Islet of Langerhans (tissue), 1 donor: ENCODE measurements around the gene TOGARAM2.
"Not testable (repeated sequence)": the region's sequence is repeated elsewhere in the genome, so short reads cannot be mapped to it uniquely, and the experiment has no call there.

Experiments used
- FAIRE-seq: peaks from one replicate; lab custom pipeline; 2011; peaks lifted over from hg19 to GRCh38; lab: Jason Lieb, UNC

Gene TOGARAM2

GRCh38 chr2:28977176-28977875, 3.8 kb upstream of the TOGARAM2 start:
- FAIRE-seq, result no peak

DNA sequence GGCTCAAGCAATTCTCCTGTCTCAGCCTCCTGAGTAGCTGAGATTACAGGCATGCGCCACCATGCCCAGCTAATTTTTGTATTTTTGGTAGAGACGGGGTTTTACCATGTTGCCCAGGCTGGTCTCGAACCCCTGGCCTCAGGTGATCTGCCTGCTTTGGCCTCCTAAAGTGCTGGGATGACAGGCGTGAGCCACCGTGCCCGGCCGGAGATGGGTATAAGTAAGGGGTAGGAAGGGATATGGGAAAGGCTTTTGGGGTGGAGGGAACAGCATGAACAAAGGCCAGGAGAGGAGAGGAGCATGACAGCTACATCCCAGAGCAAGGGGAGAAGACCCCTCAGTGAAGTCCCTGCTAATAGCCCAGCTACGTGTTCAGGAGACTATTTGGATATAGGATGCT, 3.1 kb upstream of the TOGARAM2 start:
- FAIRE-seq, result not testable (repeated sequence)

DNA sequence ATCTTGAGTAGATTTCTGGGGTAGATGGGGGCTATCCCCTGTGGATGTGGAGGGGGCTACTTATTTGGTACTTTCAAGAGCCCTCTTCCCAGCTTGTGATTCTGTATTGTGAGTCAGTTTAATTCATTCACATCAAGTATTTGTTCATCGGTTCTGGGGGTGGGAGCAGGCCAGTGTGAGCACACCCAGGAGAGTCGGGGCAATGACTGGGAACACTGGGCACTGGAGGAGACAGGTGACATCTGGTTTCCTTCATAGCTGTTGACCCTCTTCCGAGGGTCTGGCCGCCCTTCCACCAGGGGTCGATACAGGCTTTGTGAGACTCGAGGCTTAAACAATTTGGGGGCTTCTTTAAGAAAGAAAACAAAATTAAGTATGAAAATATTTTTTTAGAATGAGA, 2.5 kb upstream of the TOGARAM2 start:
- no peak for FAIRE-seq

DNA sequence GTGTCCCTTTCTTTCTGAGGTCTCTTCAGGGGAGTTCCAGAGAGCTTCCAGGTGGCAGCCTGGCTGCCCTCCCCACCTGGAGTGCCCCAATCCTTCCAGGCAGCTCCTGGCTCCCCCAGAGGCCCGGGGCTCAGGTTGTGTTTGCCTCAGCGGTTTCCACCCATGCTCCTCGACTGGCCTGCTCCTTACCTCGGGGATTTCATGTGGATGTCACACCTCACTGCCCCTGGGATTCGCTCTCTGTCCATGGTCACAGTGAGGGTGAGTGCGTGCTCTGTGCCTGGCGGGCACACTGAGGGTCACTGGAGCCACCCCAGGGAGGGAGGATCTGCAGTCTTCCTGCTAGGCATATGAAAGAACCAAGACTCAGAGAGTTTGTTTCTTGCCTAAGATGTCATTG, 2.1 kb upstream of the TOGARAM2 start:
- FAIRE-seq, result no peak

DNA sequence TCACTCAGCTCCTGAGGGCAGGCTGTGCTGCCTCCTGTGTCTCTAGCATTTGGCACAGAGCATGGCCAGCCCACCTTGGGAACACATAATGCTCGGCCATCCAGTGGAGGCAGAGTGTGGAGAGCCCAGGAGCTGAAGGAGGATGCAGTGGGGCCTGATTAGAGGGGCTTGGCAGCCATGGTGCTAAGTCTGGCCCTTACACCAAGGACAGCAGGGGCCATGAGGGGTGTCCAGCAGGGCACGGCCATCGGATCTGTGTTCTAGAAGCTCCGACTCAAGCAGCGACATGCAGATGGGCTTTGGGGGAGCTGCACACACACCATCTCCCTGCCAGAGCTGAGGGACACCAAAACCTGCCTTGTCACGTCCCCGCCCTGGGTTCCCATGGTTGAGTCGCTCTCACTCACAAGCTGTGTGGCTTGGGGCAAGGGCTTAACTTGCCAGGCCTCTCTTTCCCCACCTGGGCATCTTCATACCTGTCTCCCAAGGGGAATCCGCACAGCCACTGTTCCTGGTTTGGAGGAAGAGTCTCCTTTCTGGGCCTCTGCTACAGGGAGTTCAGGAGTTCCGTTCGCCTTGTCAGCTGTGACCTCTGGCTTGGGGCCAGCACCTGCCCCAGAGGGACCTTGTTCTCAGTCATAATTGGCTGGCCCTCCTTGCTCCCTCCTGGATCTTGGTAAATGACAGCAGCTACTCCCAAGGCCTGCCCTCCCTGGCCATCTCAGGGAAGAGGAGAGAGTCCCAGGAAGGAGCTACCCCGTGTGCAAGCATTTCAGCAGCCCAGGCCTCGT, 1.3 kb upstream of the TOGARAM2 start:
- FAIRE-seq, result no peak

DNA sequence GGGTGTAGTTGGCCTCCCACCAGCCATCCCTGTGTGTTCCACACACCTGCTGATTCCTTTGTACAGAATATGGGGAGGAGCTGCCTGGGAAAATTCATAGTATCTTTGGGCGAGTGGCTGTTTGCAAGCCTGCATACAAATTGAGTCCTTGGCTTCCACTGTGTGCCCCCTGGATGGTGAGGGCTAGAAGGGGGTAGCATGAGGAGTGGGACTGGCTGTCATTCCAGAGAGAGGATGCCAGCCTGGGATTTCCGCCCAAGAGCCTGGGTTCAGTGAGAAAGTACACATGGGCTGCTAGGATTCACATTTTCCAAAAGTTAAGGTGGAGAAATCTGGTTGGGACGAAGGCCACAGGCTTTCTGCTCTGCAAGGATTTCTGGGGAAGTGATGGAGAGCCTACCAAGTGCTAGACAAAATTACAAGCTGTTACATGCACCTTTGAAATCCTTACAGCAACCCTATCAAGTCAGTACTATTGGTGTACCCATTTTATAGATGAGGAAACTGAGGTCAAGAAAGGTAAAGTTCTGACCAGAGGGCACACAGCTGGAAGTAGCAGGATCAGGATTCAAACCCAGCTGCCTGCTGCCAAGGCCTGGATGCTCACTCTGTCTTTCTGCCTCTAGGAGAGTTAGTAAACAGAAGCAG, 606 bp upstream of the TOGARAM2 start:
- FAIRE-seq, result peak; percentile 69

DNA sequence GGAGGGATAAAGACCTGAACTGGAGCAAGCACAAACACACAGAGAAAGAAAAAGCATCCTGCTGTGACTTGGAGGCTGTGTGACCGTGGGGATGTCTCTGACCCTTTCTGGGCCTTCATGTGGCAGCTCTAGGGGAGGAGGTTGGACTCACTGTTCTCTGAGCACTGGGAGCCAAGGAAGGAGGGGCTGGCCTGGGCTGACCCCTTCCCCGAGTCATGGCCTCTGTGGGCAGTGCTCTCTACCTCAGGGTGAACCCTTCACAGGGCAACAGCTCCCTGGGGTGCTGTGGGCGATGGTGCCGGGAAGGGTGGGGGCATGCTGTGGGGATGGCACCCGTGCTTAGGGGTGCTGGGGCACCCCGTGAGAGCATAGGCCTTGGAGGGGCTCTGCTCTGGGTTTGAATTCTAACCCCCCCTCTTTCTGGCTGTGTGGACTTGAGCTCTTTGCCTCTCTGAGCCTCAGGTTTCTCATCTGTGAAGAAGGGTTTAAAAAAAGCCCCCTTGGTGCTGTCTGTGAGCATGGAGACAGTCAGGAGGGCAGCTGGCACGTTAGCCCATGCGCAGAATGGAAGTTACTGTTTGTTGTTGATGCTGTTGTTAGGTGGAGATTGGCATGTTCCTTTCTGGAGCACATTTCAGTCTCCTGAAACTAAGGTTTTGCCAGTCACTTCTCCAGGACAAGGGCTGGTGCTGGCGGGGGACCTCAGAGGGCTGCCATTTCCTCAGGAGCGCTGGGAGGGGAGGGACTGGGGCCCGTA, 700 bp downstream of the TOGARAM2 start:
- no peak for FAIRE-seq

DNA sequence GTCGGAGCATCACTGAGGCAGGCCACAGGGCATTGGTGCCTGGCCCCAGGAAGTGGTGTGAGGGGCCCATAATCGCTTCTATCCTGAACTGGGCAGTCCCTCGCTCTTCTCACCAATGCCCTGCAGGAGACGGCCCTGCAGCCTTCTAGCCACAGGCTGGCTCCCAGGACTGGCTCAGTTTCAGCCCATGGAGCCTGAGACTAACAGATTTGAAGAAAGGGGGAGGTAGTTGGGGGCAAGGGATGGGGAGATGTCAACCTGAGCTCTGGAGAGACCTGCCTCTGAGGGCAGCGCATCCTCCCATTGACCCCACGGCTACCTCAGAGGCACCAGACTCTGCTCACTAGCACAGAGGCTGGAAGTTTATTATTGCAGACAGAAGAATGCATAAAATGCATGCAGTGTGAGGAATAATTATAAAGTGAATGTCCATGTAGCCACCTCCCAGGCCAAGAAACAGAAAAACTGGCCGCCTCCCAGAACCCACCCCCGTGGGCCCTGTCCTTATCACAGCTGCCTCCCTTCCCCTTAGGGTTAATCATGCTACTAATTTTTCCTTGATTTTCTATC, 1.4 kb downstream of the TOGARAM2 start:
- no peak for FAIRE-seq

- FAIRE-seq, result no peak
Observed at GRCh38 chr2:28986429-28986828, 5.3 kb downstream of the TOGARAM2 start.

DNA sequence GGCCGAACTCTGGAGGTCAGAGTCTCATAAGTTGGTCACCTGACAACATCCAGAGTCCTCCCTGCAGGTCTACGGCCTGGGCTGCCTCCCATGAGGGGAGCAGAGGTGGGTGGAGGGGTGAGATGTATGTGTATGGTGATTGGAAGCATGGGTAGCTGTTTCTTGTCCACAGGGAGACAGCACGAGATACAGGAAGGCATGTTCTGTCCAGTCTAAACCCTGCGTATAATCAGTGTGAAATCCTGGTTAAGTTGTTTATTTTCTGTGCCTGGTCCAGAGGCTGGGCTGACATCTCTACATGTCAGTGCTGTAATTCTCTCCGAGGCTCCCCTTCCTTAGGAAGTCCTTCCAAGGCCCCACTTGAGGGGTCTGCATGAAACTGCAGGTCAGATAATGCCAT, 8.9 kb downstream of the TOGARAM2 start:
- FAIRE-seq, result no peak

DNA sequence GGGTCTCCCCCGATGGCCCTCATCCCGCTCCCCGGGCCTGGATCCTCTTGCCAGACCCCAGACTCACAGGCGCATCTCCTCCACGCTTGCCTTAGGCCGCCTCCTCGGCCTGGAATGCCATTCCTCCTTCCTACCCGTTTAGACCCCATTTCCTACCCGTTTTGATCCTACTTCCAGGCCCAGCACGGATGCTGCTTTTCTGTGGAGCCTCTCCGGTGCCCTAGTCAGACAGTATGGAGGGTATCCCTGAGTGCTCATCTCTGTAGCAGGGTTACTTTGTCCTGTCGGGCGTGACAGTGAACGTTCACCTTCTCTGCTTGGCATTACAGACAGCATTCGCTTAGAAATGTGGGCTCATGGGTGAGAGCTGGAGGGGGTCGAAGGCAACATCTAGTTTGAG, 9.3 kb downstream of the TOGARAM2 start:
- no peak for FAIRE-seq

DNA sequence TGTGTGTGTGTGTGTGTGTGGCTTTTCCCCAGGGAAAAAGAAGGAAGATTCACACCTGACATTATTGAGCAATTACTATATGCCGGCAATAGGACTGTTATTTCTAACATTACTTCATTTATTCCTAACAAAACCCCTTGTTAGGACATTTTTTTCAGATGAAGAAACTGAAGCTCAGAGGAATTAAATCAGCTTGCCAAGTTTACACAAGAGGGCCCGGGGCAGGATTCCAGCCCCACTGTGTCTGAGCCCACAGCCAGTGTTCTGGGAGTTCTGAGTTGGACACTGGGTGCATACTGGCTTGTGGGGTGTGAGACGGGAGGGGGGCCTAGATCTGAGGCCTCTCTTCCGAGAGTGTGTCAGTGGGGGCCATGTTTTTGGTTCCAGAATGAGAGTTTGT, 9.9 kb downstream of the TOGARAM2 start:
- no peak for FAIRE-seq

- no peak for FAIRE-seq
Observed at GRCh38 chr2:28991460-28991859, 10.4 kb downstream of the TOGARAM2 start.

GRCh38 chr2:28993206-28993960, 12.3 kb downstream of the TOGARAM2 start:
- no peak for FAIRE-seq

- FAIRE-seq, result no peak
Observed at GRCh38 chr2:28994074-28994473, 13.0 kb downstream of the TOGARAM2 start.

DNA sequence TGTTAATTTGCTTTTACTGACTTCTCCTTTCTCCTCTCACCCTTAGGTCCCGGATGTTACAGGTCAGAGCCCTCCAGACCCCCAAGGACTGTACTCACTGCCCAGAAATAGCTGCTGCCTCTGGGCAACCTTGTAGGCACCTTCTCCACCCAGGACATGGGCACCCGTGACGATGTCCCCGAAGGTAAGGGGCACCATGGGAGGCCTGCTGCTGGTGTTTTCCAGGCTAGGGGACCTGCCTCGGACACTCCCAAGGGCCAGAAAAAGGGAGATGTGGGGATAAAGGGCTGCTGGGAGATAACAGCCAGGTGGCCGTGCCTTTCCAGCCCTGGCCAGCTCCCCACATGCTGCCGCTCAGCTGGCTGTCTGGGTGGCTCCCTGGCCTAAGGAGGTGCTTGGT, 13.6 kb downstream of the TOGARAM2 start:
- no peak for FAIRE-seq

DNA sequence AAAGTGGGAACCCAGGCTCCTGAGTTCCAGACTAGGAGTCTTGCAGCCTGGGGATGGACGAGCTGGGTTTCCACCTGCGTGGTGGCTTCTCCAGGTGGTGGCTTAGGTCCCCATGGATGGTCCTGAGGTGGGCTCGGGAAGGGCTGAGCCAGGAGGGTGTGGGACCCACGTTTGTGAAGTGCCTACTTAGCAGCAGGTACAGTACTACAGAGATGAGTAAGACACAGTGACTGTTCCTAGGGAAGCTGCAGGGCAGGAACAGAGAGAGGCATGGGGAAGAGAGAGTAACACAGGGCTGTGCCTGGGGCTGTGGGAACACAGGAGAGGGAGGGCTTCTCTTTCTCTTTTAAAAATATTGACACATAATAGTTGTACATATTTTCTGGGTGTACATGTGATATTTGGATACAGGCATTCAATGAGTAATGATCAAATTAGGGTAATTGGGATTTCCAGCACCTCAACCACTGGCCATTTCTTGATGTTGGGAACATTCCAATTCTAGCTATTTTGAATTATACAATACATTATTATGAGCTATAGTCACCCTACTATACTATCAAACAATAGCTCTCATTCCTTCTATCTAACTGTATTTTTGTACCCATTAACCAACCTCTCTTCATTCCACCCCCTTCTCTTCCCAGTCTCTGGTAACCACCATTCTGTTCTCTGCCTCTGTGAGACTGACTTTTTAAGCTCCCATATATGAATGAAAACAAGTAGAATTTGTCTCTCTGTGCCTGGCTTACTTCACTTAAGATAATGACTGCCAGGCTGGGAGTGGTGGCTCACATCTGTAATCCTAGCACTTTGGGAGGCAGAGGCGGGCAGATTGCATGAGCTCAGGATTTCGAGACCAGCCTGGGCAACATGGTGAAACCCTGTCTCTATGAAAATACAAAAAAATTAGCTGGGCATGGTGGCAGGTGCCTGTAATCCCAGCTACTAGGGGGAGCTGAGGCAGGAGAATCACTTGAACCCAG, 15.0 kb downstream of the TOGARAM2 start:
- FAIRE-seq, result no peak

- FAIRE-seq, result no peak
Observed at GRCh38 chr2:28997237-28997846, 16.2 kb downstream of the TOGARAM2 start.

DNA sequence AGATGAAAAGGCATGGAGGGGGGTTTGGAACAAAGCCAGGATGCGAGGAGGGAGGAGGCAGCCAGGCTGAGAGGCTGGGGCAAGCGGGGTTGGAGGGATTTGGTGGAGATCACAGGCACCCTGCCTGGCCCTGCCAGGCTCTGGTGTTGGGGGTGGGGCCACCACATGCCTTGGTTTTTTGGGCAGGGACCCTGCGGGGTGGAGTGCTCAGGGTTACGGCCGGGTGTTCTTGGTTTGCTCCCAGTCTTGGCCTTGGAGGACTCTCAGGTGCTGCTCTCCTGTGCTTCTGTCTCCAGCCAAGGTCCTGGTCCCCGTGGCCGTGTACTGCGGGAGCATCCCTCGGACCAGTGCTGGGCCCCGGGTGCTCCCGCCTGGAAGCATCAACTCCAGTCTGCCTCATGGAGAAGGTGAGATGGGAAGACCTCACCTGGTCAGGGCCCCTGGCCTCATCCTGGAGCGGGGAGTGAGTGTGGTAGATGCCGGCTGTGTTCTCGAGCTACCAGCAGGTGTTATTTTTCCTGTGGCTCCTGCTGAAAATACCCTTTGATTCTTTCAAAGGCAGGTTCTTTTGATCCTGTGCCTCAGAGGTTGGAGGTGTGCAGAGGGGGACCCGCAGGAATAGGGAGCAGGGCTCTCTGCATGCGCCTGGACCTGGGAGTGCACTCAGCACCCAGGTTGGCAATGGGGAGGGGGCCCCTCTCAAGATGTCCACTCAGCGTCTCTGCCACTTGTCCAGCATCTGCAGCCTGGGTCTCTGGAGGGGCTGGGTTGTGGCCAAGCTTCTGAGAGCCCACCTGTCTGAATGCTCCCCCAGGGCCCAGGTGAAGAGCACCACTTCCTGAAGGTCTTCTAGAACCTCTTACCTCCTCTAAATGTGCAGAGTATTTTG, 17.0 kb downstream of the TOGARAM2 start:
- no peak for FAIRE-seq
